Measurements from ENCODE around the gene PPP1R9B.

Gene PPP1R9B

GRCh38 chr17:50099003-50099402, 51.5 kb downstream of the PPP1R9B start:
- ATAC-seq (ENCODE audit: low read depth) = no peak
- no peak for DNase-seq (ENCODE audit: low spot score)
- Histone ChIP-seq H3K27me3 (ENCODE audit: insufficient read depth, poor library complexity, severe bottlenecking) (no peaks in the 10 kb centered on the region), H3K4me3 (ENCODE audit: severe bottlenecking) (no peak overlapping the region), H3K9me3 (ENCODE audit: severe bottlenecking) (no peaks in the 10 kb centered on the region), H3K27ac (ENCODE audit: poor library complexity, severe bottlenecking) (no peak overlapping the region), H3K4me1 (ENCODE audit: insufficient read depth, poor library complexity, severe bottlenecking) (peaks cover 2% of the 10 kb centered on the region), H3K36me3 (ENCODE audit: low read depth) (0 out of 2 replicates have a peak, but pooled peaks cover 6% of the 10 kb centered on the region)
- no peak for TF ChIP-seq CTCF (IDR thresholded peaks at IDR 0.05; ENCODE audit: poor library complexity, severe bottlenecking)

- no peaks in the 10 kb centered on the region for H3K9me3 ChIP-seq (ENCODE audit: severe bottlenecking)
- peaks cover 3% of the 10 kb centered on the region for H3K4me1 ChIP-seq (ENCODE audit: insufficient read depth, poor library complexity, severe bottlenecking)
- no peaks in the 10 kb centered on the region for H3K27me3 ChIP-seq (ENCODE audit: insufficient read depth, poor library complexity, severe bottlenecking)
- no peak overlapping the region for H3K27ac ChIP-seq (ENCODE audit: poor library complexity, severe bottlenecking)
- no peak for TF ChIP-seq CTCF (IDR thresholded peaks at IDR 0.05; ENCODE audit: poor library complexity, severe bottlenecking)
- ATAC-seq (ENCODE audit: low read depth) = no peak
- no peak overlapping the region for H3K4me3 ChIP-seq (ENCODE audit: severe bottlenecking)
- no peak for DNase-seq (ENCODE audit: low spot score)
- 0 out of 2 replicates have a peak, but pooled peaks cover 6% of the 10 kb centered on the region for H3K36me3 ChIP-seq (ENCODE audit: low read depth)
These were observed 51.9 kb downstream of the PPP1R9B start for GRCh38 chr17:50098583-50098982.

- no peak for TF ChIP-seq CTCF (IDR thresholded peaks at IDR 0.05; ENCODE audit: poor library complexity, severe bottlenecking)
These were observed 52.6 kb downstream of the PPP1R9B start for GRCh38 chr17:50097926-50098325.

GRCh38 chr17:50097455-50097854, 53.0 kb downstream of the PPP1R9B start:
- H3K27me3 ChIP-seq (ENCODE audit: insufficient read depth, poor library complexity, severe bottlenecking) = no peaks in the 10 kb centered on the region
- peak; percentile 52 for DNase-seq (ENCODE audit: low spot score)
- peaks cover 3% of the 10 kb centered on the region for H3K4me1 ChIP-seq (ENCODE audit: insufficient read depth, poor library complexity, severe bottlenecking)
- no peak overlapping the region for H3K4me3 ChIP-seq (ENCODE audit: severe bottlenecking)
- no peak overlapping the region for H3K27ac ChIP-seq (ENCODE audit: poor library complexity, severe bottlenecking)
- H3K36me3 ChIP-seq (ENCODE audit: low read depth) = 0 out of 2 replicates have a peak, but pooled peaks cover 6% of the 10 kb centered on the region
- H3K9me3 ChIP-seq (ENCODE audit: severe bottlenecking) = no peaks in the 10 kb centered on the region
- TF ChIP-seq CTCF (IDR thresholded peaks at IDR 0.05; ENCODE audit: poor library complexity, severe bottlenecking) = no peak
- no peak for ATAC-seq (ENCODE audit: low read depth)

More at GRCh38 chr17:50097926-50098325, 52.6 kb downstream of the PPP1R9B start:
- no peak for DNase-seq (ENCODE audit: low spot score)
- Histone ChIP-seq H3K4me1 (ENCODE audit: insufficient read depth, poor library complexity, severe bottlenecking) (peaks cover 3% of the 10 kb centered on the region), H3K27me3 (ENCODE audit: insufficient read depth, poor library complexity, severe bottlenecking) (no peaks in the 10 kb centered on the region), H3K4me3 (ENCODE audit: severe bottlenecking) (no peak overlapping the region), H3K9me3 (ENCODE audit: severe bottlenecking) (no peaks in the 10 kb centered on the region), H3K36me3 (ENCODE audit: low read depth) (0 out of 2 replicates have a peak, but pooled peaks cover 6% of the 10 kb centered on the region), H3K27ac (ENCODE audit: poor library complexity, severe bottlenecking) (no peak overlapping the region)
- no peak for ATAC-seq (ENCODE audit: low read depth)

- no peak overlapping the region for H3K4me3 ChIP-seq (ENCODE audit: severe bottlenecking)
- H3K36me3 ChIP-seq (ENCODE audit: low read depth) = 0 out of 2 replicates have a peak, but pooled peaks cover 6% of the 10 kb centered on the region
- ATAC-seq (ENCODE audit: low read depth) (no peak), DNase-seq (ENCODE audit: low spot score) (peak; percentile 35)
- no peaks in the 10 kb centered on the region for H3K9me3 ChIP-seq (ENCODE audit: severe bottlenecking)
- TF ChIP-seq CTCF (IDR thresholded peaks at IDR 0.05; ENCODE audit: poor library complexity, severe bottlenecking) = no peak
- H3K27ac ChIP-seq (ENCODE audit: poor library complexity, severe bottlenecking) = no peak overlapping the region
- H3K4me1 ChIP-seq (ENCODE audit: insufficient read depth, poor library complexity, severe bottlenecking) = peaks cover 3% of the 10 kb centered on the region
- no peaks in the 10 kb centered on the region for H3K27me3 ChIP-seq (ENCODE audit: insufficient read depth, poor library complexity, severe bottlenecking)
These were observed 53.7 kb downstream of the PPP1R9B start for GRCh38 chr17:50096758-50097157.

All from RWPE2 (cell line).